IPS DF 6.9 (cell line): ENCODE data around the gene PRKN.
"Not testable (repeated sequence)": the region's sequence is repeated elsewhere in the genome, so short reads cannot be mapped to it uniquely, and the experiment has no call there.

Experiments
- DNase-seq: peaks from one replicate; pipeline ENCODE4 v3.0.0-alpha.2; 2013; ENCODE audit warnings: low read depth, low spot score
- H3K27ac ChIP-seq: one replicate; pipeline ENCODE4 v1.5.1; 2013; ENCODE audit warnings: low read length, control low read depth
- H3K27me3 ChIP-seq: 2 replicates; pipeline ENCODE4 v1.6.1; 2013; ENCODE audit warnings: mild to moderate bottlenecking, low read length; ENCODE audit not compliant: control insufficient read depth, insufficient read depth
- H3K36me3 ChIP-seq: 2 replicates; pipeline ENCODE4 v1.6.1; 2013; ENCODE audit warnings: low read length; ENCODE audit not compliant: control insufficient read depth, insufficient read depth
- H3K4me1 ChIP-seq: 2 replicates; pipeline ENCODE4 v1.6.1; 2013; ENCODE audit warnings: low read length; ENCODE audit not compliant: control insufficient read depth, insufficient read depth
- H3K4me3 ChIP-seq: 2 replicates; pipeline ENCODE4 v1.5.1; 2013; ENCODE audit warnings: mild to moderate bottlenecking, low read length
- H3K9me3 ChIP-seq: 2 replicates; pipeline ENCODE4 v1.6.1; 2013; ENCODE audit warnings: low read length, inconsistent platforms; ENCODE audit not compliant: control insufficient read depth, insufficient read depth
- WGBS: extraction: QIAGEN DNeasy Blood & Tissue Kit; methylation state at CpG from one replicate; pipeline ENCODE4 v1.1.7; 2013; ENCODE audit warnings: mixed read lengths, missing lambda C conversion rate; ENCODE audit not compliant: insufficient read length, insufficient coverage; 5-methylcytosine and 5-hydroxymethylcytosine counted together

PRKN gene

GRCh38 chr6:161870236-161870901 lies 857.2 kb downstream of the PRKN start:
- Histone ChIP-seq H3K27ac (no peak overlapping the region), H3K36me3 (no peaks in the 10 kb centered on the region), H3K4me1 (no peaks in the 10 kb centered on the region), H3K27me3 (no peaks in the 10 kb centered on the region), H3K4me3 (no peak overlapping the region), H3K9me3 (no peaks in the 10 kb centered on the region)
- no peak for DNase-seq
- no CpG with 5 or more reads among the region's 4 CpGs for WGBS

GRCh38 chr6:161869491-161869890 lies 858.1 kb downstream of the PRKN start:
- Histone ChIP-seq H3K27ac (no peak overlapping the region), H3K4me3 (no peak overlapping the region), H3K9me3 (no peaks in the 10 kb centered on the region), H3K4me1 (no peaks in the 10 kb centered on the region), H3K36me3 (no peaks in the 10 kb centered on the region), H3K27me3 (no peaks in the 10 kb centered on the region)
- WGBS = no CpG with 5 or more reads among the region's 4 CpGs
- DNase-seq = no peak

- Histone ChIP-seq H3K9me3 (no peaks in the 10 kb centered on the region), H3K27ac (no peak overlapping the region), H3K27me3 (no peaks in the 10 kb centered on the region), H3K4me3 (no peak overlapping the region), H3K36me3 (no peaks in the 10 kb centered on the region), H3K4me1 (no peaks in the 10 kb centered on the region)
- no peak for DNase-seq
- WGBS = no CpG with 5 or more reads among the region's 3 CpGs
Observed at GRCh38 chr6:161866570-161866969, 861.0 kb downstream of the PRKN start.

DNA sequence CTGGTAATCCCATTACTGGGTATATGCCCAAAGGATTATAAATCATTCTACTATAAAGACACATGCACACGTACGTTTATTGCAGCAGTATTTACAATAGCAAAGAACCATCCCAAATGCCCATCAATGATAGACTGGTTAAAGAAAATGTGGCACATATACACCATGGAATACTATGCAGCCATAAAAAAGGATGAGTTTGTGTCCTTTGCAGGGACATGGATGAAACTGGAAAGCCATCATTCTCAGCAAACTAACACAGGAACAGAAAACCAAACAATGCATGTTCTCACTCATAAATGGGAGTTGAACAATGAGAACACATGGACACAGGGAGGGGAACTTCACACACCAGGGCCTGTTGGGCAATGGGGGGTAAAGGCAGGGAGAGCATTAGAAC lies 866.5 kb downstream of the PRKN start:
- not testable (repeated sequence) for DNase-seq, H3K27ac ChIP-seq, H3K27me3 ChIP-seq, H3K4me3 ChIP-seq, H3K9me3 ChIP-seq, H3K36me3 ChIP-seq, H3K4me1 ChIP-seq
- no CpG with 5 or more reads among the region's 2 CpGs for WGBS

- DNase-seq = no peak
- Histone ChIP-seq H3K9me3 (no peaks in the 10 kb centered on the region), H3K27ac (no peak overlapping the region), H3K4me1 (peaks cover 4% of the 10 kb centered on the region; the same call in 1 of the 2 replicates), H3K27me3 (no peaks in the 10 kb centered on the region), H3K36me3 (no peaks in the 10 kb centered on the region), H3K4me3 (no peak overlapping the region)
- no CpG with 5 or more reads among the region's 7 CpGs for WGBS
Observed at GRCh38 chr6:161853657-161854056, 873.9 kb downstream of the PRKN start.

DNA sequence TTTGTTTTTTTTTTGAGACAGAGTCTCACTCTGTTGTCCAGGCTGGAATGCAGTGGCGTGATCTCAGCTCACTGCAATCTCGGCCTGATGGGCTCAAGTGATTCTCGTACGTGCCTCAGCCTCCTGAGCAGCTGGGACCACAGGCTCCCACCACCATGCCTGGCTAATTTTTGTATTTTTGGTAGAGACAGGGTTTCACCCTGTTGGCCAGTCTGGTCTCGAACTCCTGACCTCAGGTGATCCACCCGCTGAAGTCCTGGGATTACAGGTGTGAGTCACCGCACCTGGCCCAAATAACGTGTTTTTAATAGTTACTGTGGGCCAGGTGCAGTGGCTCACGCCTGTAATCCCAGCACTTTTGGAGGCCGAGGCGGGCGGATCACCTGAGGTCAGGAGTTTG lies 876.1 kb downstream of the PRKN start:
- no CpG with 5 or more reads among the region's 12 CpGs for WGBS
- not testable (repeated sequence) for H3K4me1 ChIP-seq, H3K4me3 ChIP-seq, H3K27ac ChIP-seq, H3K9me3 ChIP-seq, H3K27me3 ChIP-seq, H3K36me3 ChIP-seq, DNase-seq

- H3K4me3 ChIP-seq = no peak overlapping the region
- no peaks in the 10 kb centered on the region for H3K27me3 ChIP-seq
- peaks cover 1% of the 10 kb centered on the region; the same call in 1 of the 2 replicates for H3K4me1 ChIP-seq
- no peak for DNase-seq
- H3K27ac ChIP-seq = no peak overlapping the region
- H3K9me3 ChIP-seq = no peaks in the 10 kb centered on the region
- no CpG with 5 or more reads among the region's 2 CpGs for WGBS
- no peaks in the 10 kb centered on the region for H3K36me3 ChIP-seq
Observed at GRCh38 chr6:161850562-161850961, 877.0 kb downstream of the PRKN start.

DNA sequence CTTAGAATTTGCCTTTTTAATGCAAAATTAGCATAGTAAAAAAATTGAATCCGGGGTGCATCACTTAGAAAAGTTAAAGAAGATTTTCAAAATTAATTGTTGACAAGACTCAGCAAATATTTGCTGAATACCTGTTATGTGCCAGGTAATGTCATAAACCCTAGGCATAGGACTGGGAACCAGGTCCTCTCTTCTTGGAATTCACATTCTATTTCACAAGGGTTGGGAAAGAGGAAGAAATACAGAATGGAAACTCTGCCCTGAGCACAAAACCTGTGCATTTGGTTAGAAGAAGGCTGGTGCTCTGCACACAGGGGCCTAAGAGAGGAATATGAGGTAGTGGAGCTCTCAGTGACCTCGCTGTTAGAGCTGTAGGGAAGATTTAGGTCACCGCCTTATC lies 879.9 kb downstream of the PRKN start:
- H3K9me3 ChIP-seq = no peaks in the 10 kb centered on the region
- no peak overlapping the region for H3K4me3 ChIP-seq
- no peak overlapping the region for H3K27ac ChIP-seq
- peaks cover 1% of the 10 kb centered on the region; the same call in 1 of the 2 replicates for H3K4me1 ChIP-seq
- no peak for DNase-seq
- H3K27me3 ChIP-seq = no peaks in the 10 kb centered on the region
- no CpG with 5 or more reads among the region's 3 CpGs for WGBS
- no peaks in the 10 kb centered on the region for H3K36me3 ChIP-seq

GRCh38 chr6:161844804-161845203 lies 882.8 kb downstream of the PRKN start:
- no peaks in the 10 kb centered on the region for H3K36me3 ChIP-seq
- no peak overlapping the region for H3K27ac ChIP-seq
- no peaks in the 10 kb centered on the region for H3K9me3 ChIP-seq
- H3K27me3 ChIP-seq = no peaks in the 10 kb centered on the region
- WGBS = no CpG with 5 or more reads among the region's 4 CpGs
- peaks cover under 1% of the 10 kb centered on the region; the same call in 1 of the 2 replicates for H3K4me1 ChIP-seq
- no peak overlapping the region for H3K4me3 ChIP-seq
- DNase-seq = no peak

DNA sequence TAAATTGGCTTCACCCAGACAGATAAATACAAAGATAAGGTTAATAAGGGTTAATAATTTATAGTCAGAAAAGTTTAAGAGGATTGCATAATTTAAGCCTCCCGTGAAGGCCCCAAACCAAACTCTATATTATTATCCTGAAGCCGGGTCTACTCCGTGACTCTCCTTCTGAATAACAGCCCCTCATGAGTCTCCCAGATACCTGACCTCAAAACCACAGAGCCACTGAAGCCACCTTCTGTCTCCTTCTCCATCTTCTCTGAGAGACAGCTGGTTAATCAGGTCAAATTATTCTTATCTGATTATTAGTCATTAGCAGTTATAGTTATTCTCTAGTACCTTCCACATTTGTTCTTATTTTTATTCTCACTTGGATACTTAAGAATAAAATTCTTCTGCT lies 884.5 kb downstream of the PRKN start:
- no peaks in the 10 kb centered on the region for H3K9me3 ChIP-seq
- no peak for DNase-seq
- no peak overlapping the region for H3K4me3 ChIP-seq
- H3K27ac ChIP-seq = no peak overlapping the region
- peaks cover 3% of the 10 kb centered on the region; the same call in 1 of the 2 replicates for H3K4me1 ChIP-seq
- no peaks in the 10 kb centered on the region for H3K36me3 ChIP-seq
- H3K27me3 ChIP-seq = no peaks in the 10 kb centered on the region
- WGBS = no CpG with 5 or more reads among the region's 3 CpGs

GRCh38 chr6:161840380-161840779 lies 887.2 kb downstream of the PRKN start:
- WGBS = no CpG with 5 or more reads among the region's 3 CpGs
- Histone ChIP-seq H3K27ac (no peak overlapping the region), H3K4me3 (no peak overlapping the region), H3K4me1 (peaks cover 3% of the 10 kb centered on the region; the same call in 1 of the 2 replicates), H3K36me3 (no peaks in the 10 kb centered on the region), H3K27me3 (no peaks in the 10 kb centered on the region), H3K9me3 (no peaks in the 10 kb centered on the region)
- DNase-seq = no peak
